Loucy (cell line): ENCODE results near the gene NFE2.

Source experiments
- H2AFZ ChIP-seq: fragments of 200-600 bp; sonication (generic); 2 replicates; pipeline ENCODE4 v1.6.0; 2016; ENCODE audit warnings: antibody characterized with exemption, mild to moderate bottlenecking, low read length, moderate library complexity
- H3F3A ChIP-seq: fragments of 200-600 bp; 2 replicates; pipeline ENCODE4 v1.6.0; 2016; ENCODE audit warnings: antibody characterized with exemption, low read depth, mild to moderate bottlenecking
- H3K27me3 ChIP-seq: fragments of 200-600 bp; sonication (generic); 2 replicates; pipeline ENCODE4 v1.6.1; 2014; ENCODE audit warnings: low read length, mild to moderate bottlenecking; ENCODE audit not compliant: insufficient read depth, poor library complexity, severe bottlenecking
- H3K36me3 ChIP-seq: fragments of 200-600 bp; sonication (generic); 2 replicates; pipeline ENCODE4 v1.6.1; 2016; ENCODE audit warnings: low read length; ENCODE audit not compliant: insufficient read depth
- H3K4me1 ChIP-seq: fragments of 200-600 bp; sonication (generic); 2 replicates; pipeline ENCODE4 v1.5.1; 2014; ENCODE audit warnings: low read length, mild to moderate bottlenecking; ENCODE audit not compliant: insufficient read depth, poor library complexity, severe bottlenecking
- H3K4me2 ChIP-seq: fragments of 200-600 bp; sonication (generic); 2 replicates; pipeline ENCODE4 v1.6.0; 2014; ENCODE audit warnings: antibody characterized with exemption, low read length, low read depth, mild to moderate bottlenecking; ENCODE audit not compliant: poor library complexity, severe bottlenecking
- H3K4me3 ChIP-seq: fragments of 200-600 bp; sonication (generic); 2 replicates; pipeline ENCODE4 v1.5.1; 2014; ENCODE audit warnings: low read length, mild to moderate bottlenecking, mixed read lengths; ENCODE audit not compliant: poor library complexity, severe bottlenecking
- H3K79me2 ChIP-seq: fragments of 200-600 bp; sonication (generic); 2 replicates; pipeline ENCODE4 v1.6.1; 2014; ENCODE audit warnings: low read length; ENCODE audit not compliant: insufficient read depth
- H3K9ac ChIP-seq: fragments of 200-600 bp; sonication (generic); 2 replicates; pipeline ENCODE4 v1.6.0; 2014; ENCODE audit warnings: mild to moderate bottlenecking, low read depth, low read length, moderate library complexity; ENCODE audit not compliant: poor library complexity, severe bottlenecking
- H3K9me2 ChIP-seq: fragments of 200-600 bp; sonication (generic); replicated peaks from 2 replicates; pipeline ENCODE4 v1.6.1; 2016; ENCODE audit warnings: low read depth, low read length, mixed read lengths
- H3K9me3 ChIP-seq: fragments of 200-600 bp; sonication (generic); 2 replicates; pipeline ENCODE4 v1.6.1; 2014; ENCODE audit warnings: mild to moderate bottlenecking, antibody characterized with exemption, low read length, low read depth; ENCODE audit not compliant: insufficient read depth
- H4K20me1 ChIP-seq: fragments of 200-600 bp; sonication (generic); 2 replicates; pipeline ENCODE4 v1.6.0; 2014; ENCODE audit warnings: antibody characterized with exemption, low read length, mild to moderate bottlenecking; ENCODE audit not compliant: insufficient read depth, poor library complexity, severe bottlenecking
- CTCF ChIP-seq: fragments of 200-600 bp; sonication (generic); conservative IDR thresholded peaks from 2 replicates; pipeline ENCODE4 v1.5.1; 2014; ENCODE audit warnings: mild to moderate bottlenecking, antibody characterized with exemption, low read length
- EZH2phosphoT487 ChIP-seq: fragments of 200-600 bp; IDR thresholded peaks from 2 replicates; pipeline ENCODE4 v1.6.1; 2018; ENCODE audit warnings: antibody characterized with exemption, mild to moderate bottlenecking, moderate library complexity, borderline replicate concordance

NFE2 gene

GRCh38 chr12:54262403-54262925 lies 38.4 kb downstream of the NFE2 start:
- no peak for TF ChIP-seq EZH2phosphoT487
- Histone ChIP-seq H3K9me2 (no peaks in the 10 kb centered on the region), H3K4me3 (no peak overlapping the region), H3K9ac (no peak overlapping the region), H4K20me1 (peaks cover 4% of the 10 kb centered on the region), H3K36me3 (peaks cover 1% of the 10 kb centered on the region; the same call in 1 of the 2 replicates), H3K4me2 (no peak overlapping the region), H3K79me2 (peaks cover 15% of the 10 kb centered on the region), H3K4me1 (peaks cover 21% of the 10 kb centered on the region), H3K9me3 (no peaks in the 10 kb centered on the region), H3F3A (no peaks in the 10 kb centered on the region), H3K27me3 (no peaks in the 10 kb centered on the region), H2AFZ (no peak overlapping the region)

- no peak overlapping the region for H3K9ac ChIP-seq
Observed at GRCh38 chr12:54261815-54262402, 38.9 kb downstream of the NFE2 start.

GRCh38 chr12:54259194-54260011 lies 41.4 kb downstream of the NFE2 start:
- peaks cover 10% of the 10 kb centered on the region for H3K79me2 ChIP-seq

More at GRCh38 chr12:54261815-54262402, 38.9 kb downstream of the NFE2 start:
- no peak overlapping the region for H2AFZ ChIP-seq
- peaks cover 21% of the 10 kb centered on the region for H3K4me1 ChIP-seq
- no peak for TF ChIP-seq EZH2phosphoT487
- TF ChIP-seq CTCF = no peak
- peaks cover 7% of the 10 kb centered on the region; the same call in 1 of the 2 replicates for H3K36me3 ChIP-seq
- H3K9me3 ChIP-seq = no peaks in the 10 kb centered on the region
- no peak overlapping the region for H3K4me2 ChIP-seq
- no peak overlapping the region for H3K4me3 ChIP-seq
- no peaks in the 10 kb centered on the region for H3K9me2 ChIP-seq
- no peaks in the 10 kb centered on the region; the same call in 1 of the 2 replicates for H3F3A ChIP-seq
- peaks cover 4% of the 10 kb centered on the region for H4K20me1 ChIP-seq
- H3K79me2 ChIP-seq = peaks cover 15% of the 10 kb centered on the region
- H3K27me3 ChIP-seq = no peaks in the 10 kb centered on the region

More at GRCh38 chr12:54259194-54260011, 41.4 kb downstream of the NFE2 start:
- Histone ChIP-seq H3K27me3 (no peaks in the 10 kb centered on the region), H3K9ac (peak overlapping the region; percentile 28), H3K9me3 (no peaks in the 10 kb centered on the region), H3F3A (no peaks in the 10 kb centered on the region; the same call in 1 of the 2 replicates), H3K4me1 (peaks cover 21% of the 10 kb centered on the region), H3K4me3 (peak overlapping the region; percentile 20), H2AFZ (no peak overlapping the region), H3K4me2 (peak overlapping the region; percentile 50), H3K9me2 (no peaks in the 10 kb centered on the region), H4K20me1 (peaks cover 4% of the 10 kb centered on the region), H3K36me3 (peaks cover 25% of the 10 kb centered on the region; the same call in 1 of the 2 replicates)
- TF ChIP-seq EZH2phosphoT487 = no peak
- TF ChIP-seq CTCF = no peak
